HG03045 (cell line): ENCODE measurements around the gene FSTL4.

Experiments
- ATAC-seq: cut with Tn5 transposase; IDR thresholded peaks from one replicate; pipeline ENCODE4 v1.9.1; 2021; ENCODE audit warnings: mild to moderate bottlenecking, moderate library complexity; ENCODE audit not compliant: unreplicated experiment

Gene FSTL4

GRCh38 chr5:133356396-133356983 is 255.9 kb downstream of the FSTL4 start:
- no peak for ATAC-seq

DNA sequence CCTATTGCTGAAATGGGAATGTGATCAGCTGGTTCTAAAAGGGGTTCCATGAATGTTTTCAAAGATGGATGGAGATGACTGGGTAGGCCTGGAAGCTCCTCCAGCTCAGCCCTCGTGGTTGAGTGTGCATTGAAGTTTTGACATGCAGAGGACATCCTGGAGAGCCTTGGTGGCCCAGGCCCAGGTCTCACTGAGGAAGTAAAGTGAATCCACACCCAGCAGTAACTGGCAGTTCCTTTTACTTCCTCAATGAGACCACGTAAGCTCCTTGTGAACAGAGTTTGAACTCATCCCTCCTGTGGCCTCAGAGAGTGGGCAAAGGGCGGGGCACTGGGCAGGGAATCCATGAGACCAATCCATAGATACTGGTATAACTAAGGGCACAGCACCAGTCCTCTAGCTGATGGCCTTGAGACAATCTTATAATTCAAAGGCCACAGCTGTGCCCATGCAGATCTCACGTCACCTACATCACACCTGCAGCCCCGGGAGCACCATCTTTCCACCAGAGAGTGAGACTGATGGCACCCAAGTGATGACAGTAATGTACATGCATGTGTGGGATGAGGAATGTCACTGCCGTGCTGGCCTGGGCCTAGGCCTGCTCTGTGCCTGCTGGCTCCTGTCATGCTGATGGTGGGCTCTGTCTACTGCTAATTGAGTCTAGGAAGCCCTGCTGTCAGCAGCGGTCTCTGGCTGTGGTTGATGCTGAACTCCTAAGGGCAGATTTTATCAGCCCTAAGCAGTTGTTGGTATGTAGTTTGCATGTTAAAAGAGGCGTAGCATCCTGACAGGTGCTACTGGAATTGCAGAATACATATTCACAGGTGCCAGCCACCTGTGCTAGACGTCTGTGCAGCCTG is 257.8 kb downstream of the FSTL4 start:
- no peak for ATAC-seq

GRCh38 chr5:133353741-133354140 is 258.6 kb downstream of the FSTL4 start:
- ATAC-seq: no peak

GRCh38 chr5:133348406-133348805 is 263.9 kb downstream of the FSTL4 start:
- no peak for ATAC-seq

GRCh38 chr5:133347039-133347438 is 265.3 kb downstream of the FSTL4 start:
- no peak for ATAC-seq

GRCh38 chr5:133344266-133344665 is 268.1 kb downstream of the FSTL4 start:
- ATAC-seq: no peak

- no peak for ATAC-seq
These were observed 269.1 kb downstream of the FSTL4 start for GRCh38 chr5:133343196-133343595.

DNA sequence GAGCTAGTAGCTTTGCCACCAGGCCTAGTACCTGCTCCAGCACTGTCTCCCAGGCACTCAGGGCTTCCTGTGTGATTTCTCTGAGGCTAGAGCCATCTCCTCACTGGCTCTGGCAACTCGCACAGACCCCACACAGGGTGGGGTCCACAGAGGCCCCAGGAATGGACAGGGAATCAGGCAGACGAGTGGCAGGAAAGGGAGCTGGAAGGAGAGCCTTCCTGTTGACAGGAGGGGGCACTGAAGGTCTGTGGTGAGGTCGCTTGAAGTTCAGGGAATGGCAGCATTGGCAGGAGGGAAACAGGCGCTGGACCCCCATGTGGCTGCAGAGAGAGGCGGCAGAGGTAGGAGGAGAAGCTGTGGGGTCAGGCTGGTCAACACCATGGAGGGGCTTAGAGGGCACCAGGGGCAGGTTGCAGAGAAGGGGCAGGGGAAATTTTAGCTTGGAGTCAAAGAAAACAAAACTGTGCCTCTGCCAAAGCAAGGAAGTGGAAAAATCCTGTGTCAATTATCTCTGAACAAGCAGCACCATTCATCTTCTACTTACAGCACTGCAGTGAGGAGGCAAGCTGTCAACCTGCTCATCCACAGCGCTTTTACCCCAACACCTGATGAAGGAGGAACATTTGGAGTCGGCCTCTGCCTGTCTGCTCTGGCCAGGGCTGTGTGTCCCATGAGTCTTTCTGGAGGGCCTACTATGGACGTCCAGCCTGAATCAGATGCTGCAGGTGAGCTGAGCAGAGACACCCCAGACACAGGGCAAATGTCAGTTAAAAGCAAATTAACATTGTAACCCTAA is 270.2 kb downstream of the FSTL4 start:
- no peak for ATAC-seq

DNA sequence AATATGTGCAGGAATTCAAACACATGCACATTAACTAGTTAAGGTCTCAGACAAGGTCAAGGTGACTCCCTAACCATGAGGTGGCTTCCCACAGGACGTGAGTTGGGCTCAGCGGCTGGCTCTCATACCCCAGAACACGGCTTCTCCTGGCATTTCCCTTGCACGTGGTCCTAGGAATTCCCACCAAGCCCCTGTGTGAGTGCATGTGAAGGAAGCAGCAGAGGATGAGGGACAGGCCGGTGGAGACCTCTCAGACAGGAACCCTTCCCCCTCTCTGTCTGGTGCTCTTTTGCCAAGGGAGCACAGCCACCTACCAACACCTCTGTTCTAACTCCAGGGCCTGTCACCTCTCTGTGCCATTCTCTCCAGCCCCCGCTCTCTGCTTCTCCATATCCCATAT is 271.0 kb downstream of the FSTL4 start:
- no peak for ATAC-seq

GRCh38 chr5:133340822-133341221 is 271.5 kb downstream of the FSTL4 start:
- ATAC-seq: no peak

DNA sequence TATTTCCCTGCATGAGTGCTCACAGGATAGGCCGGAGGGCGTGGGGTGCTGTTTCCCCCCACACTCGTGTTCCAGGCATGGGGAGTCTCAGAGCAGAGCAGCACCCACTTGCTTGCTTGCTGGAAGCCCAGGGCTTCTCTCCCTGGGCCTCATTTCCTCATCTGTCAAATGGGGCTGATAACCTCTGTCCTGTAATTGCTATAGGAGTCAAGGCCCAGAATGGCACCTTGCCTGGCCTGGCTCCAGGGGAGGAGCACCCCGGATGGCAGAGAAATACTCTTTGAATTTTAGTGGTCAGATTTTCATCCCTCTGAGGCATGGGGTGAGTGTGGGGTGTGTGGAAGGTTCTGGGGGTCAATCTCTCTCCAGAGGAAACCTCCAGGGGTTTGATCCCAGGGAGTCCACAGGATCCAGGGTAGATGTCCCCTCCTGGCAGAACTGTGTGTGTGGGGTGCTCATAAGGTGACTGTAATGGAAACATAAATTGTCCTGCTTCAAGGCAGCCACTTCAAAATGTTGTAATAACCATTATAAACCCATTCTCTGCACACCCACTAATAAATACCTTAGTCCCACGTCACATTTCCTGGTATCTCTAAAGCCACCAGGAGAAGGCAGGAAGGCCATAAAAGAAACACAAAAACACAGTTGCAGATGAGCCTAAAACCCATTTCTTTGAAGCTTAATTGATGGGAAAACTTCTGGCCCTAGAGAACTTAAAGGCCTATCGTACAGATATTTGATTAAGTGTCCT is 272.2 kb downstream of the FSTL4 start:
- no peak for ATAC-seq

GRCh38 chr5:133338504-133339355 is 273.6 kb downstream of the FSTL4 start:
- ATAC-seq: no peak

- no peak for ATAC-seq
These were observed 274.4 kb downstream of the FSTL4 start for GRCh38 chr5:133337795-133338445.

- no peak for ATAC-seq
These were observed 275.4 kb downstream of the FSTL4 start for GRCh38 chr5:133336969-133337410.

GRCh38 chr5:133336121-133336968 is 276.0 kb downstream of the FSTL4 start:
- ATAC-seq: no peak

DNA sequence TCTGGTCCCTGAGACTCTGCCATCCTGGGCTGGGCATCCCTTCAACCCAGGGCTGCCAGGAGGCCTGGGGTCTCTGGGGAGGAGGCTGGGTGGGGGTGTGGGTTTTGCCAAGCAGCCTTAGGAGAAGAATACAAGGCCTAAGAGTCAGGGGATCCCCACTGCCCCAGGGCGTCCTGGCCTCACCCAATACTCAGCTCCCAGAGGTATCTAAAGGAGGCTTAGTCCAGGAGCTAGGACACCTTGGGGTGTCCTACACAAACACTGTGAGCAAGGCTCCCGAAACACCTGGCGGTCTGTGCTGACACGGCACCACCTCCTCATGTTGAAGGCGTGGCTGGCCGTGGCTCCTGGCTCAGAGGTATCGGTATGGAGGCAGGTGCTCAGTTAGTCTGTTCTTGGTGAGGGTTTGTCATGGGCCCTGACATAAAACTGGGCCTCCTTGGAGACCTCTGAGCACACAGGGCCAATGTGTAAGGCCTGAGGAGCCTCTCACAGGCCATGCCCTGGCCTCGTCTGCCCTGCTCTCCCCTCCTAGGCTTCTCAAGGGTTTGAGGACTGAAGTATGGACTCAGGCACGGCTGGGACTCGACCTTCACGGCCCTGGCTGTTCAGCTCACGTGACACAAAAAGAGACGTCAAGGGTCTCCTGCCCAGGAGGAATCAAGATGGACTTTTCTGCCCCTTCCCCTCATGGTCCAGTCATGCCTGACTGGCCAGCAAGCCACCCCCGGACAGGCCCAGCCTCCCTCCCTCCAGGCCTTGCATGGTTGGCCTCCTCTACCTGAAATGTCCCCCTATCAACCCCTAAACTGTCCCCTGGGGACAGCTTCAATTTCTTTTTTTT is 277.3 kb downstream of the FSTL4 start:
- ATAC-seq: no peak

DNA sequence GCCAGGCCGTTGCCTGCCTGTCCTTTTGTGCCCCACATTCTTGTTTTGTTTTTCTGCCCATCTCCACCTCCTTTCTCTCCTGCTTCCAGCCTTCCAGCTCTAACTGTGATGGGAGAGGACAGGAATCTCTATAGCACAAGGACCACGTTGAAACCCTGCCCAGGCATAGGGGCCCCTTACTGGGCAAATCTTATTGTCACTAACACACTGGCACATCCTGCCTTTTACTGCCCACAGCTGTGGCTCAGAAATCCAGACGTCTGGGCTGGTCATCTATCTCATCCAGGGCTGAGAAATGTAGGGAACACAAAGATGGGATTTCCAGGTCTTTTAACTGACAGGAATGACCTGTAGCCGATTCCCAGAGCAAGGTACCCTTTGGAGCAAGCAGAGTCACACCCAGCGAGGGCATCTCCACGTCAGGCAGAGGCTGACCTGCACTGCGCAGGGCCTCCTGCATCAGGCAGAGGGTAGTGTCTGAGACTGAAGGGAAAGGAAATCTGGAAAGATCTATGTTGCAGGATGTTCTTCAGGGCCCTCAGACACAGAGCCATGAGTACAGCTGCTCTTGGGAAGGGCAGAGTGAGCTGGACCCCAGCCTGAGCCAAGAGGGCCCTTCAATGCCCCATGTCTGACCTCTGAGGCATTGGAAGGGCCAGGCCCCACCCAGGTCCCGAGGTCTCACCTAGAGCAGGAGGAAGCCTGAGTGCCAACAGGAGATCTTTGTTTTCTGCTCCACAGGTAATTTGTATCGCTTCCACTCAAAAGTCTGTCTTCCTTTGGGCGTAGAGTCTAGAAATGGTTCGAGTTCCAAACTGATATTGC is 278.8 kb downstream of the FSTL4 start:
- ATAC-seq: no peak
